ENCODE measurements around the gene ADSL. TPM values are rescaled to one million over a fixed set of nuclear protein-coding genes. Genes with fewer than 3 reads are reported as not detected.
A peak's percentile ranks its signal among the peaks of the same experiment; 100 is the strongest.

Gene ADSL
- total RNA-seq, 3 donors from 2014 or later = 34.0 to 48.1 (median 42.8) TPM

- DNase-seq (no peak), ATAC-seq (no peak)
- no peak for TF ChIP-seq CTCF (IDR thresholded peaks at IDR 0.05)
- H3K36me3 ChIP-seq (ENCODE audit: low read depth) = no peaks in the 10 kb centered on the region
- no peak overlapping the region for H3K4me3 ChIP-seq
- no peaks in the 10 kb centered on the region for H3K4me1 ChIP-seq (ENCODE audit: low read depth)
- H3K9me3 ChIP-seq = no peaks in the 10 kb centered on the region
- intact Hi-C loops (cut with DNase I, micrococcal nuclease) = no loop called here
Observed at GRCh38 chr22:40410731-40411505, 64.6 kb downstream of the ADSL start.

- Histone ChIP-seq H3K36me3 (ENCODE audit: low read depth) (no peaks in the 10 kb centered on the region), H3K4me1 (ENCODE audit: low read depth) (no peaks in the 10 kb centered on the region), H3K9me3 (no peaks in the 10 kb centered on the region), H3K4me3 (no peak overlapping the region)
- TF ChIP-seq CTCF (IDR thresholded peaks at IDR 0.05) = no peak
- ATAC-seq = no peak
- peak in 1 of 3 donors; percentile 27 for DNase-seq
- intact Hi-C loops (cut with DNase I, micrococcal nuclease) = no loop called here
Observed at GRCh38 chr22:40411506-40411861, 65.2 kb downstream of the ADSL start.

- intact Hi-C loops (cut with DNase I, micrococcal nuclease) = no loop called here
- TF ChIP-seq CTCF (IDR thresholded peaks at IDR 0.05) = no peak
- Histone ChIP-seq H3K9me3 (no peaks in the 10 kb centered on the region), H3K4me1 (ENCODE audit: low read depth) (no peaks in the 10 kb centered on the region), H3K36me3 (ENCODE audit: low read depth) (no peaks in the 10 kb centered on the region), H3K4me3 (no peak overlapping the region)
- ATAC-seq (no peak), DNase-seq (peak in 1 of 3 donors; percentile 2)
Observed at GRCh38 chr22:40412441-40412840, 66.1 kb downstream of the ADSL start.

GRCh38 chr22:40413873-40414272 lies 67.6 kb downstream of the ADSL start:
- Histone ChIP-seq H3K36me3 (ENCODE audit: low read depth) (no peaks in the 10 kb centered on the region), H3K9me3 (no peaks in the 10 kb centered on the region), H3K4me1 (ENCODE audit: low read depth) (no peaks in the 10 kb centered on the region), H3K4me3 (no peak overlapping the region)
- intact Hi-C loops (cut with DNase I, micrococcal nuclease) = no loop called here
- no peak for TF ChIP-seq CTCF (IDR thresholded peaks at IDR 0.05)
- DNase-seq (peak in 1 of 3 donors; percentile 27), ATAC-seq (no peak)

GRCh38 chr22:40414311-40414710 lies 68.0 kb downstream of the ADSL start:
- intact Hi-C loops (cut with DNase I, micrococcal nuclease) = no loop called here
- ATAC-seq (no peak), DNase-seq (no peak)
- H3K36me3 ChIP-seq (ENCODE audit: low read depth) = no peaks in the 10 kb centered on the region
- no peak for TF ChIP-seq CTCF (IDR thresholded peaks at IDR 0.05)
- H3K9me3 ChIP-seq = no peaks in the 10 kb centered on the region
- no peak overlapping the region for H3K4me3 ChIP-seq
- no peaks in the 10 kb centered on the region for H3K4me1 ChIP-seq (ENCODE audit: low read depth)

All from mucosa of descending colon (tissue), 3 donors.